ENCODE data around the gene THAP2.

DNA sequence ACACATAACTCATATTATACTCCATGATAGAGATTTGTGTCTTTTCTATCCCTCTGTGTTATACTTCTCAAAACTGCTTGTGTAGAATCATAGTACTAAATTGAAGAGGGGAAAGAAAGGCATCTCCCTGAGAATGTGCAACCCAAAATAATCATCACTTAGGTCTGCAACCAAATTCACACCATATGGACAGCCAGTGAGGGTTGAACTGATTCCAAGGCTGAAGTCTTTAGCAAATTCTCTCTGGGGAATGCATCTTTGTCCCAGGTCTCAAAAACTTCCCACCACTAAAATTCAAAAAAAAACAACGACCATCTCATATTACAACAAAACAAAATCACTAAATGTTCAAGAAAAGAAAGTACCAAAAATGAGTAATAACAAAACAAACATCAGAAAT, 11.4 kb upstream of the THAP2 start:
- TF ChIP-seq, protein P1, sequence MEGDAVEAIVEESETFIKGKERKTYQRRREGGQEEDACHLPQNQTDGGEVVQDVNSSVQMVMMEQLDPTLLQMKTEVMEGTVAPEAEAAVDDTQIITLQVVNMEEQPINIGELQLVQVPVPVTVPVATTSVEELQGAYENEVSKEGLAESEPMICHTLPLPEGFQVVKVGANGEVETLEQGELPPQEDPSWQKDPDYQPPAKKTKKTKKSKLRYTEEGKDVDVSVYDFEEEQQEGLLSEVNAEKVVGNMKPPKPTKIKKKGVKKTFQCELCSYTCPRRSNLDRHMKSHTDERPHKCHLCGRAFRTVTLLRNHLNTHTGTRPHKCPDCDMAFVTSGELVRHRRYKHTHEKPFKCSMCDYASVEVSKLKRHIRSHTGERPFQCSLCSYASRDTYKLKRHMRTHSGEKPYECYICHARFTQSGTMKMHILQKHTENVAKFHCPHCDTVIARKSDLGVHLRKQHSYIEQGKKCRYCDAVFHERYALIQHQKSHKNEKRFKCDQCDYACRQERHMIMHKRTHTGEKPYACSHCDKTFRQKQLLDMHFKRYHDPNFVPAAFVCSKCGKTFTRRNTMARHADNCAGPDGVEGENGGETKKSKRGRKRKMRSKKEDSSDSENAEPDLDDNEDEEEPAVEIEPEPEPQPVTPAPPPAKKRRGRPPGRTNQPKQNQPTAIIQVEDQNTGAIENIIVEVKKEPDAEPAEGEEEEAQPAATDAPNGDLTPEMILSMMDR (IDR thresholded peaks at IDR 0.05) = no peak
- TF ChIP-seq NPAS2 (CRISPR knock-in tag; IDR thresholded peaks at IDR 0.05; ENCODE audit: borderline replicate concordance) (no peak), PHF8 (IDR thresholded peaks at IDR 0.05; ENCODE audit: borderline replicate concordance, low read depth) (no peak), CBX8 (IDR thresholded peaks at IDR 0.05) (no peak), KDM1A (IDR thresholded peaks at IDR 0.05; ENCODE audit: low read depth) (no peak)
- TF ChIP-seq, protein P2, sequence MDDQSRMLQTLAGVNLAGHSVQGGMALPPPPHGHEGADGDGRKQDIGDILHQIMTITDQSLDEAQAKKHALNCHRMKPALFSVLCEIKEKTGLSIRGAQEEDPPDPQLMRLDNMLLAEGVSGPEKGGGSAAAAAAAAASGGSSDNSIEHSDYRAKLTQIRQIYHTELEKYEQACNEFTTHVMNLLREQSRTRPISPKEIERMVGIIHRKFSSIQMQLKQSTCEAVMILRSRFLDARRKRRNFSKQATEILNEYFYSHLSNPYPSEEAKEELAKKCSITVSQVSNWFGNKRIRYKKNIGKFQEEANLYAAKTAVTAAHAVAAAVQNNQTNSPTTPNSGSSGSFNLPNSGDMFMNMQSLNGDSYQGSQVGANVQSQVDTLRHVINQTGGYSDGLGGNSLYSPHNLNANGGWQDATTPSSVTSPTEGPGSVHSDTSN (IDR thresholded peaks at IDR 0.05) = no peak
